ENCODE results near the gene TUBA4B. TPM values are rescaled to one million over a fixed set of nuclear protein-coding genes. Genes with fewer than 3 reads are reported as not detected.

The TUBA4B gene
- not detected in 2 replicates for total RNA-seq

GRCh38 chr2:219252900-219253752 lies at the start of gene TUBA4B:
TSS of gene TUBA4B (plus strand) at chr2:219253243. CDS start at chr2:219253408, 165 bp downstream.
- peak; percentile 12 to 19 for DNase-seq (ENCODE audit: low read depth in 2 of 2)

- no peak for DNase-seq (ENCODE audit: low read depth in 2 of 2)
Observed at GRCh38 chr2:219204425-219205164, 48.4 kb upstream of the TUBA4B start.

GRCh38 chr2:219205165-219205538 lies 47.9 kb upstream of the TUBA4B start:
- no peak for DNase-seq (ENCODE audit: low read depth in 2 of 2)

- no peak for DNase-seq (ENCODE audit: low read depth in 2 of 2)
Observed at GRCh38 chr2:219205981-219206327, 47.1 kb upstream of the TUBA4B start.

GRCh38 chr2:219206328-219207133 lies 46.5 kb upstream of the TUBA4B start, which contains the start of gene ZFAND2B:
TSS of gene ZFAND2B (plus strand) at chr2:219206782. CDS start at chr2:219206988, 206 bp downstream.
- DNase-seq (ENCODE audit: low read depth in 2 of 2): peak; percentile 92 to 94

- DNase-seq (ENCODE audit: low read depth in 2 of 2): peak in 1 of 2 donors; percentile 17
Observed at GRCh38 chr2:219207134-219207883, 45.7 kb upstream of the TUBA4B start.

GRCh38 chr2:219207884-219208740 lies 44.9 kb upstream of the TUBA4B start:
- peak; percentile 40 to 47 for DNase-seq (ENCODE audit: low read depth in 2 of 2)

- no peak for DNase-seq (ENCODE audit: low read depth in 2 of 2)
Observed at GRCh38 chr2:219209236-219210195, 43.5 kb upstream of the TUBA4B start.

- no peak for DNase-seq (ENCODE audit: low read depth in 2 of 2)
Observed at GRCh38 chr2:219210196-219210885, 42.7 kb upstream of the TUBA4B start.

GRCh38 chr2:219210886-219211362 lies 42.1 kb upstream of the TUBA4B start:
- no peak for DNase-seq (ENCODE audit: low read depth in 2 of 2)

- DNase-seq (ENCODE audit: low read depth in 2 of 2): no peak
Observed at GRCh38 chr2:219213026-219213415, 40.0 kb upstream of the TUBA4B start.

- DNase-seq (ENCODE audit: low read depth in 2 of 2): no peak
Observed at GRCh38 chr2:219213486-219214071, 39.5 kb upstream of the TUBA4B start.

GRCh38 chr2:219214141-219214540 lies 38.9 kb upstream of the TUBA4B start:
- no peak for DNase-seq (ENCODE audit: low read depth in 2 of 2)

- no peak for DNase-seq (ENCODE audit: low read depth in 2 of 2)
Observed at GRCh38 chr2:219214786-219215185, 38.3 kb upstream of the TUBA4B start.

- no peak for DNase-seq (ENCODE audit: low read depth in 2 of 2)
Observed at GRCh38 chr2:219215871-219216534, 37.0 kb upstream of the TUBA4B start.

GRCh38 chr2:219216535-219216915 lies 36.5 kb upstream of the TUBA4B start:
- DNase-seq (ENCODE audit: low read depth in 2 of 2): no peak

GRCh38 chr2:219218217-219218731 lies 34.8 kb upstream of the TUBA4B start:
- DNase-seq (ENCODE audit: low read depth in 2 of 2): peak; percentile 70 to 79
